ENCODE results near the gene SFRP5.

The SFRP5 gene, protein sequence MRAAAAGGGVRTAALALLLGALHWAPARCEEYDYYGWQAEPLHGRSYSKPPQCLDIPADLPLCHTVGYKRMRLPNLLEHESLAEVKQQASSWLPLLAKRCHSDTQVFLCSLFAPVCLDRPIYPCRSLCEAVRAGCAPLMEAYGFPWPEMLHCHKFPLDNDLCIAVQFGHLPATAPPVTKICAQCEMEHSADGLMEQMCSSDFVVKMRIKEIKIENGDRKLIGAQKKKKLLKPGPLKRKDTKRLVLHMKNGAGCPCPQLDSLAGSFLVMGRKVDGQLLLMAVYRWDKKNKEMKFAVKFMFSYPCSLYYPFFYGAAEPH

GRCh38 chr10:97771913-97772823, at the start of gene SFRP5:
SFRP5 (minus strand) TSS chr10:97771999; CDS start chr10:97771833, 166 bp downstream.
- in situ Hi-C loops (cut with MboI; ENCODE audit: low sequenced_read_pairs), result no loop called here

DNA sequence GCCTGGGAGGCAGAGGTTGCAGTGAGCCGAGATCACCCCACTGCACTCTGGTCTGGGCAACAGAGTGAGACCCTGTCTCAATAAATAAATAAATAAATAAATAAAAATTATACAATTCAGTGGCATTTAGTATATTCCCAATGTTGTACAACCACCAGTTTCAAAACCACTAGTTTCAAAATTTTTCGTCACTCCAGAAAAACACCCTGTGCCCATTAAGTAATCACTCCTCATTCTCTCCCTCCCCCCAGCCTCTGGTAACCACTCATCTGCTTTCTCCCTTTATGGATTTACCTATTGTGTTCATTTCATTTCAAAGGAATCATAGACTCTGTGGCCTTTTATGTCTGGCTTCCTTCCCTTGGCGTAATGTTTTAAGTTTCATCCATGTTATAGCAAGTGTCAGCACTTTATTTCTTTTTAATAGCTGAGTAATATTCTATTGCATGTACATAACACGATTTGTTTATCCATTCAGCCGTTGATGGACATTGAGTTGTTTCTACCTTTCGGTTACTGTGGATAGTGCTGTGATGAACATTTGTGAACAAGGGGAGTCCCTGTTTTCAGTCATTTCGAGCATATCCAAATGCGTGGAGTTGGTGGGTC, 48.4 kb upstream of the SFRP5 start:
- in situ Hi-C loops (cut with MboI; ENCODE audit: low sequenced_read_pairs), result no loop called here

DNA sequence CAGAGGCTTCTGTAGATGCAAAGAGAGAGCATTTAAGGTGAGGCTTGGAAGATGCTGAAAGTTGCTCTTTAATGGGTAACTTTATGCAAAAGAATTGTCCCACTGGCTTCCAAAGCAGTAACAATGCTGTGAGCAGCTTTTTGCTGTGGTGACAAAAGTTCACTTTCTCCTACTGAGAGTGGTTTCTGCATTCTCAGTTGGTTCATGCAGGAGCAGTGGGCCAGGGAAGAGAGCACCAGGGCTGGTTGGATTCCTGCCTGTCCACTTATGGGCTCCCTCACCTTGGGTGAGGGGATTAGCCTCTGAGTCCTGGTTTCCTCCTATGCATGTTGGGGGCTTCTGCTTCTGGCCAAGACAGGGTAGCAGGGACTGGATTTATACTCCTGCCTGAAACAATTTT, 46.8 kb upstream of the SFRP5 start:
- in situ Hi-C loops (cut with MboI; ENCODE audit: low sequenced_read_pairs), result no loop called here

DNA sequence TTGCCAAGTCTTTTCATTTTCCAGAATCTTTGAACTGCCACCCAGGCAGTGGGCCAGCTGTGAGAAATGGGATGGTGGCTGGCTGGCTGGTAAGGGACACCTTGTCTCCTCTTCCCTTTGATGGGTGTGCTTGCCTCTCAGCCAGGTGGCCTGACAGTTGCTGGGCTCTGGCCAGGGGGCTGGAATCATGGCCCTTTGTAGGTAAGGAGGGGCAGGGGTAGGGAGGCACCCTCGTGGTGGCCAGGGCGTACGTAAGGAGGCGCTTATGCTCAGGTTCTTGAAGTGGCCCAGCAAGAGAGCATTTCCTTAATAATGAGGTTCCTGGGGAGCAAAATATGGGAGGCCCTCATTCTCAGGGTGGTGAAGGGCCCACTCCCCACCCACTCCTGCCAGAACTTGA, 44.8 kb upstream of the SFRP5 start:
- in situ Hi-C loops (cut with MboI; ENCODE audit: low sequenced_read_pairs), result no loop called here

GRCh38 chr10:97814996-97815395, 43.2 kb upstream of the SFRP5 start:
- in situ Hi-C loops (cut with MboI; ENCODE audit: low sequenced_read_pairs), result no loop called here

DNA sequence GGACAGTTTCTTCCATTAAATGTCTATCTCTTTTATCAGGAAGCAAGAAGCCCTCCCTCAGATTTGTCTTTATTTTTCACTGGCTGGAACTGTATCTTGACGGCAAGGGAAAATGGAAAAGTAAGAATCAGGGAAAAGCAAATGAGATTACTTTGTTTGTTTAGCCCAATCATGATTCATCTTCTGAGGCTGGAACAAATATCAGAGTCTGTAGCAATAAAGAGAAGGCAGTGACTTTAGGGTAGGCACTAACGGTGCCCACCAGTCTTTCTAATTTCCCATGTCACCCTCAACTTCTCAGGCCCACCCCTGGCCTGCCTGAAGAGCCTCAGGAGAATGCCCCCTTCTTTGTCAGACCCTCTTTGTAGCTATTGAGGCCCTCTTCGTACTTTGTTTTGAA, 41.5 kb upstream of the SFRP5 start:
- in situ Hi-C loops (cut with MboI; ENCODE audit: low sequenced_read_pairs), result no loop called here

- in situ Hi-C loops (cut with MboI; ENCODE audit: low sequenced_read_pairs), result no loop called here
These were observed 40.9 kb upstream of the SFRP5 start for GRCh38 chr10:97812696-97813095.

DNA sequence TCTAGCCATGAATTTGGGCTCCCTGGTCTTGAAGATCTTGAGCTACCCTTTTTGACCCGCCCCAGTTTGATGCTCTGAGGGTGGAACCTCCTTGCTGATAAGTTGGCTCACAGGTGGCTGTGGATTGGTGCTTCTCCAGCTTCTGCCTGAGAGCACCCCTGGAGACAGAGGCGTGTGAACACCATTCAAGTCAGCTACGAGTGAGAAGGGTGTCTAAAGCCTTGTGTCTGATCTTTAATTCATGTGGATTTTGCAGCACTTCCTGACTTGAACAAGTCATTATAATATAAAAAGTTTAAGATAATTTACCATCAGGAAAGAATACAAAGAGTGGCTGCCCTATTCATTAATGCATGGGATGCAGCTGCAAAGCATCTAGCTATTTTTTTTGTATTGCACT, 40.2 kb upstream of the SFRP5 start:
- in situ Hi-C loops (cut with MboI; ENCODE audit: low sequenced_read_pairs), result no loop called here

- in situ Hi-C loops (cut with MboI; ENCODE audit: low sequenced_read_pairs), result no loop called here
These were observed 38.6 kb upstream of the SFRP5 start for GRCh38 chr10:97810446-97810845.

- in situ Hi-C loops (cut with MboI; ENCODE audit: low sequenced_read_pairs), result no loop called here
These were observed 34.1 kb upstream of the SFRP5 start for GRCh38 chr10:97805949-97806348.

GRCh38 chr10:97805096-97805884, 33.5 kb upstream of the SFRP5 start:
- in situ Hi-C loops (cut with MboI; ENCODE audit: low sequenced_read_pairs), result no loop called here

- in situ Hi-C loops (cut with MboI; ENCODE audit: low sequenced_read_pairs), result no loop called here
These were observed 29.6 kb upstream of the SFRP5 start for GRCh38 chr10:97801422-97801821.

GRCh38 chr10:97800474-97800873, 28.7 kb upstream of the SFRP5 start:
- in situ Hi-C loops (cut with MboI; ENCODE audit: low sequenced_read_pairs), result no loop called here

- in situ Hi-C loops (cut with MboI; ENCODE audit: low sequenced_read_pairs), result loop anchor here (10.0 to 25.0 kb wide), 2 partner anchors 66 to 238 kb away; partner anchors contain the start of gene CRTAC1
These were observed 27.3 kb upstream of the SFRP5 start for GRCh38 chr10:97798958-97799610.

DNA sequence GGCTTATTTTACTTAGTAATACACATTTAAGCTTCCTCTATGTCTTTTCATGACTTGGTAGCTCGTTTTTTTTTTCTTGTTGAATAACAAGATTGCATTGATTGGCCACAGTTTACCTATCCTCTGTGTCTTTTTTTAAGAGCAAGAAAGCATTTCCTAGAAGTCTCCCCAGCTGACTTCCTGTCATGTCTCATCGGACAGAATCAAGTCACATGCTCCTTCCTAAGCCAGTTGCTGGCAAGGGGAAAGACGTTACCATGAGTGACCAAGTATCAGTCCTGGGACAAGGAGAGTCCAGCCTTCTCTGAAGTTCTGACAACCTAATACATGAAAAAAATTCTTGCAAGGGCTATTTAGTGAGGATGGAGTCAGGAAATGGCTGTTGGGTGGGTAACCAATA, 24.9 kb upstream of the SFRP5 start:
- in situ Hi-C loops (cut with MboI; ENCODE audit: low sequenced_read_pairs), result loop anchor here (10.0 to 25.0 kb wide), 2 partner anchors 68 to 241 kb away; partner anchors contain the start of gene CRTAC1

GRCh38 chr10:97795886-97796285, 24.1 kb upstream of the SFRP5 start:
- in situ Hi-C loops (cut with MboI; ENCODE audit: low sequenced_read_pairs), result loop anchor here (10.0 to 25.0 kb wide), 2 partner anchors 69 to 241 kb away; partner anchors contain the start of gene CRTAC1

GRCh38 chr10:97791824-97792721, 20.3 kb upstream of the SFRP5 start:
- in situ Hi-C loops (cut with MboI; ENCODE audit: low sequenced_read_pairs), result loop anchor here (10.0 to 25.0 kb wide), 2 partner anchors 73 to 245 kb away; partner anchors contain the start of gene CRTAC1

DNA sequence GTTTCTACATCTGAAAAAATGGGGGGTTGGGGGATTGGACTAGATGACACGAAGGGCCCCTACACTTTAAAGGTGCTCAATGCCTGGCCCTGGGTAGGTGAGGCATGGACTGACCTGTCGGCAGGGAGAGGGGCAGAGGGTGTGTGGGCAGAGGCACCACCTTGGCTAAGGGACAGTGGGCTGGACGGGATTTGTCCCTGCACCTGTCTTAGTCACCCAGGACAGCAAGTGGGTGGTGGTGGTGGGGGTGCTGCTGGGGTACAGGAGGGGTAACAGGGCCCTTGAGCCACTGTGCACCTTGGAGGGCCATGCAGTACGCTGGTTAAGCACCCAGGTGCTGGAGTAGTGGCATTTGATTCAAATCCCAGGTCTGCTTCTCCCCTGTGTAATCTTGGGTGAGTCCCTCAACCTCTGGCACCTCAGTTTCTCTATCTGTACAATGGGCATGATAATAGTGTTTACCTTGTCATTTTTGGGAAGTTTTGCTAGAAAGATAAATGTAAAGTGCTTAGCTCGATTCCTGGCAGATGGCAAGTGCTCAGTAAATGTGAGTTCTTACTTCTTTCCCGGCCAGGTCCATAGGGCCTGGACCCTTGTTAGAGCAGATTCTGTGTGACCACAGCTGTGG, 18.1 kb upstream of the SFRP5 start:
- in situ Hi-C loops (cut with MboI; ENCODE audit: low sequenced_read_pairs), result loop anchor here (10.0 to 25.0 kb wide), 2 partner anchors 75 to 247 kb away; partner anchors contain the start of gene CRTAC1
